EH (cell line): ENCODE data around the gene PEAR1.
A peak's percentile ranks its signal among the peaks of the same experiment; 100 is the strongest.

ENCODE experiments used
- DNase-seq: peaks from one replicate; pipeline ENCODE4 v3.0.0-alpha.2; 2015; ENCODE audit warnings: low read depth

Gene PEAR1

GRCh38 chr1:156893048-156893953 lies at the start of gene PEAR1:
Gene PEAR1 (plus strand): TSS chr1:156893718. CDS start chr1:156903927, 10,209 bp downstream.
- DNase-seq, result peak; percentile 69

GRCh38 chr1:156844102-156844501 lies 49.4 kb upstream of the PEAR1 start:
- no peak for DNase-seq

DNA sequence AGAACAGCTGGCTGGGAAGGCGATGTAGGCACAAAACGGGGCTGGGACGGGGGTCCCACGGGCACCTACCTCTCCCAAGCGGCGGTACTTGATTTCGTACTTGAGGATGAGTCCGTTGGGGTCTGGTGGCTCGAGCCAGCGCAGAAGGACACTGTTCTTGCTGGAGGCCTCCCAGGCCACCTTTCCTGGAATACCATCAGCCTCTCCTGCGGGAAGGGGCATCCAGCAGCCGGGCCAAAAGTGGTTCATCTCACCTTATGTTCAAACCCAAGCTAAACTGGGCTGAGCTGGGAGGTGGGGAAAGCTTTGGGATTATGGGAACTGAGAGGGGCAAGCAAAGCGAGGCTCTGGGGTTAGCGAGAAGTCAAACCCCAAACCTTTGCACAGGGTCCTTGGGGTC lies 48.9 kb upstream of the PEAR1 start:
- no peak for DNase-seq

DNA sequence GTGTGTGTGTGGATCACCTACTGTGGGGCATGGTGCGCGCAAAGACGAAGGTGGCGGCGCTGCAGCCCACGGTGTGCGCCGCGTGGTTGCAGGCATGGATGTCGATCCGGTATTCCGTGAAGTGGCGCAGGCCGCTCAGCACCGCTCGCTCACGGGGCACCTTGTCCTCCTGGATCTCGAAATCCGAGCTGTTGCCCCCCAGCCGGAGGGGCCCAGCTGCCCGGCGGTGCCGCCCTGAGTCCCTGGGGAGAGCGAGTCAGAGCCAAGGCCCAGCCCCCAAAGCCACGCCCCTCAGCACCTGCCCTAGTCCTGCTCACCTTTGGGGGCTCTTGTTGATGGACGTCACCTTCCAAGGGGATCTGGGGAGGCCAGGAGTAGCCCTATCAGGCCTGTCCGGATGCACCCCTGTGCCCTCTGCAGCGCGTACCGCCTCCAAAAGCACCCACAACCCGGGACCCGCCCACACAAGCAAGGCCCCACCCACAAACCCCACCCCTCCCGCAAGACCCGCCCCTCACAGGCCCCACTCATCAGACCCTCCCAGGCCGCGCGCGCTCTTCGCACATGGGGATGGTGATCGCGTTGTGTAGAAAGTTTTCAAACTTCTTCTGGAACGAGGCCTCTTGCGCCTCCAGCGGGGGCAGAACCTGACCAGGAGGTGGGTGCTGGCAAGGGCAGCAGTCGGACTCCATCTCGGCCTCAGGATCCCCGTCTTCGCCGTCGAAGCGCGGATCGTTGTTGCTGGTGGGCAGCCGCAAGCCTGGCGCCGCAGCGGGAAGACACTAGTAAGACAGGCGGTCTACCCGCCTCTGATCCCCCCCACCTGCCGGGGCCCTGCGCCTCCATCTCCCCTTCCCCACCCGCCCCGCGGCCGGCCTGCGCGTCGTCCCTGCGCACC lies 48.2 kb upstream of the PEAR1 start:
- DNase-seq, result no peak

GRCh38 chr1:156845953-156846545 lies 47.5 kb upstream of the PEAR1 start:
- no peak for DNase-seq

DNA sequence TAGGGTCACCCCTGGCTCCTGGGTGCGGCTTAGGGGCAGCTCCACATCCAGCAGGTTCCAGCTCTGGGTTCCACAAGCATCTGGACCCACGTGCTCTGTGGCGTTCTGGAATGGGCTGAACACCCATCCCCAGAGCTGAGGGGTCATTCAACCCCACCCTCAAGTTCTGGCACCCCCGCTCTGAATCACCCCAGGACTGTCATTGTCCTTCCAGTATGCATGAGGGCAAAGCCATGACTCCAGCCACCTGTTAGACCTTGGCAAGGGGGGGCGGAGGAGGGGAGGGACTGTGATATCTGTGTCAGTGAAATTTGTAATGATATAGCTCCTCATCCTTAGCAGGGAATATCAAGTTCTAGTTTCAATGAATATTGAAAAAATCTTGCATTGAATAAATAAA lies 46.9 kb upstream of the PEAR1 start:
- no peak for DNase-seq

DNA sequence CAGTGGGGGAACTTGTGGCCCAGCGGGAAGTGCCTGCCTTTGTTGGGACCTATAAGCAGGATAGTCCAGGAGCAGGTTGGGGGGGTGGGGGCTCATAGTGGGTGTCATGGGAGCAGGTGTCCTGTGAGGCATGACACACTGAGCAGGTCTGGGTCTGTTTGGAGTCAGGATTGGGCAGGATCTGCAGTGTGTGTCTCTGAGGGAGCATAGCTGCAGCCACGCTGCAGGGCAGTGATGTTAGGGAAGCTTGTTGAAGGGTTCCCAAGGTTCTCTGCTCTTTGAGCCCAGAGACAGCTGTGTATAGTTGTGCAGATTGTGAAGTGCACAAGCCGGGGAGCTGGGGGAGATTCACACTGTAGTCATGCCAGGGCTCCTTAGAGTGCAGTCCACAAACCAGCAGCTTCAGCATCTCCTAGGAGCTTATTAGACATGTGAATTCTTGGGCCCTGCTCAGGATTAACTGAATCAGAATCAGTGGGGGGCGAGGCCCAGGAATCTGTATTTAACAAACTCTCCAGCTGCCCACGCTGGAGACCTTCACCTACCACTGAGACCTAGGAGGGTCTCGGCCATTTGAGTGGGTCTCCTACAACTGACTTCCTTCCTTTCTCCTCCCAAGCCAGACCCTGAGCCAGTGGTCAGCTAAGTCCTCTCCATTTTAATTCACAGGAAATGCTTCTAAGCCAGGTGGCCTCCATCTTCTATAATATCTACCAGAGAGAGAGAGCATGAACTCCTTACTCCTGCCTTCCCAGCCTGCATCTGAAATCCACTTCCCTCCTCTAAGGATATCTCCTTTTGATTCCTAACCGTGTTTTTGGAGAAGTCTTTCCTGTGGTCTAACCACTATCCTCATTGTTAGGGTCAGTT lies 45.7 kb upstream of the PEAR1 start:
- DNase-seq, result no peak

- DNase-seq, result no peak
Observed at GRCh38 chr1:156848461-156849150, 44.9 kb upstream of the PEAR1 start.

DNA sequence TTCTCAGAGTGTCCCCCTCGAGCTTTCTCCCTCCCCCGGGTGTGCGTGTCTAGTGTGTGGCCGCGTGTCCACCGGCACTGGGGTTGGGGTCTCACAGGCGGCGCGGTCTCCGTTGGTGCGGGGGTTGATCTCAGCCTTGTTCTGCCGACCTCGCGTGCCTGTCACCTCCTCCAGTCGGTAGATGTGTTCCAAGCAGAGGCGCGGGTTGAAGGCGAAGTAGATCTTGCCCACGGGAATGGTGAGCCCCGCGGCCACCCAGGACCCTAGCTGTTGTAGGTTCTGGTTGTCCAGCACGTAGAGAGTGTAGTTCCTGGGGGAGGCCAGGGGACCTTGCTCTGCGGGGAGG lies 44.4 kb upstream of the PEAR1 start:
- no peak for DNase-seq

- DNase-seq, result no peak
Observed at GRCh38 chr1:156851779-156852417, 41.6 kb upstream of the PEAR1 start.

GRCh38 chr1:156852418-156852874 lies 41.1 kb upstream of the PEAR1 start:
- DNase-seq, result peak; percentile 48

- no peak for DNase-seq
Observed at GRCh38 chr1:156853761-156854160, 39.8 kb upstream of the PEAR1 start.

DNA sequence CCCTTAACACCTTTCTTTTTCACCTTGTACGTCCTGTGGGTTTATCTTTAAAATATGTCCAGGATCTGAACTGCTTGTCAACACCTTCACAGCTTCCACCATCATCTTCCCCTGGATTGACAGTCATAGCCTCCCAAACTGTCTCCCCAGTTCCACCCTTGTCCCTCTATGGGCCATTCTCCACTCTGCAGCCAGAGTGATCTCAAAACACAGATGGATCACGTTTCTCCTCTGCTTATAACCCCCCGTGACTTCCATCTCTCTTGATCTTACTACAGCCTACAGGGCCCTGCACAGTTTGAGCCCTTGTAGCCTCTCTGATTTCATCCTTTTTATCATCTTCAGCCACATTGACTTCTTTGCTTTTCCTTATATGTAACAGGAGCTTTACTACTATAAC lies 38.9 kb upstream of the PEAR1 start:
- DNase-seq, result no peak

- no peak for DNase-seq
Observed at GRCh38 chr1:156856282-156856785, 37.2 kb upstream of the PEAR1 start.

GRCh38 chr1:156857532-156857931 lies 36.0 kb upstream of the PEAR1 start:
- no peak for DNase-seq

GRCh38 chr1:156858555-156858956 lies 35.0 kb upstream of the PEAR1 start:
- no peak for DNase-seq

GRCh38 chr1:156858959-156859522 lies 34.5 kb upstream of the PEAR1 start, which contains the start of gene INSRR:
Gene INSRR (minus strand): TSS chr1:156859117. CDS start chr1:156858621, 496 bp downstream.
- DNase-seq, result peak; percentile 22

DNA sequence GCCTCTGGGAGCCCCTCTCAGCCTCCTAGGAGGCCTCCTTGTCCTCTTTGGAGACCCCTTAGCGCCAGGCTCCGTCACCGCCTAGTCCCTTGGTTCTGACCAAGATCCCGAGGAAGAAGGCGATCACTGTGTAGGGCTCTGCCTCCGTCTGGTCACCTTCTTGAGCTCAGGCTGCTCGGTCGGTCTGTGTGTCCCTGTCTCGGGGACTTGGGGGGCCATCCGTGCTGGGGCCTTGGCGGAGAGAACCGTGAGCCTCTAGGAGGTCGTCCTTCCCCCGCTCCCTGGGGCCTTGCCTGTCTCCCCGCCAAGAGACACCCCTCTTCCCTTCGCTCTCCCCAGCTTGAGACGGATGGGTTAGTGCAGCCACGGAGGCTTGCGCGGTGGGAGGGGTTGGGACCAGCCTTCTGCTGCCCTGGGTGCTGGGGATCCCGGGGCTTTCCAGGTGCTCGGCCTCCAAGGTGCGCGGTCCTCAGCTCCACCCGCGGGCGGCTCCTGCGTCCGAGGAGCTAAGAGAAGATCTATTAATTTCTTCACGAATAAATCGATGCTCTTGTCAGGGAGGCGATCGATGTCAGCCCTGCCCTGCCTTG lies 33.9 kb upstream of the PEAR1 start:
- peak; percentile 34 for DNase-seq

- peak; percentile 51 for DNase-seq
Observed at GRCh38 chr1:156860113-156860627, 33.3 kb upstream of the PEAR1 start.
